T-cell (primary cell): ENCODE measurements around the gene SNAPIN. TPM values are rescaled to one million over a fixed set of nuclear protein-coding genes. Genes with fewer than 3 reads are reported as not detected.

ENCODE experiments used
- ATAC-seq, 4 experiments: fragments of 200-7000 bp in 3 of 4; fragments of 150-1000 bp in 1 of 4; cut with Tn5 transposase; replicated peaks in 1 of 4; 1 replicate in 3 of 4; 2 replicates in 1 of 4; pipeline ENCODE4 v1.10.0; 2021; ENCODE audit warnings: moderate library complexity in 3 of 4, mild to moderate bottlenecking in 2 of 4, moderate number of reproducible peaks in 1 of 4
- CTCF ChIA-PET, 2 donors: fragments of 300-600 bp; sonication (Branson Sonifier 250); formaldehyde crosslinking; loops; one replicate each; lab custom pipeline; 2022; ENCODE audit warnings: antibody characterized with exemption in 2 of 2; lab: Charles Lee
- POLR2A ChIA-PET, 2 donors: fragments of 300-600 bp; sonication (Branson Sonifier 250); formaldehyde crosslinking; loops; one replicate each; lab custom pipeline; 2022; ENCODE audit warnings: antibody characterized with exemption in 2 of 2; lab: Charles Lee
- DNase-seq, 35 experiments: peaks; one replicate each; pipeline versions ENCODE4 v3.0.0 to v3.0.0-alpha.2; 2013 to 2023
- H3K27ac ChIP-seq: one replicate; pipeline ENCODE4 v1.5.1; 2013; ENCODE audit warnings: low read length
- H3K27me3 ChIP-seq, 2 experiments: replicated peaks in 1 of 2; 1 replicate in 1 of 2; 2 replicates in 1 of 2; pipeline versions ENCODE4 v1.6.1 to v1.7.0; 2013; ENCODE audit warnings: low read length in 1 of 2, mixed read lengths in 1 of 2; ENCODE audit not compliant: control insufficient read depth in 2 of 2, insufficient read depth in 2 of 2; ENCODE audit errors: extremely low read depth in 1 of 2
- H3K36me3 ChIP-seq, 2 donors: 1 replicate in 1 of 2; 2 replicates in 1 of 2; pipeline versions ENCODE4 v1.6.1 to v1.7.0; 2013; ENCODE audit warnings: low read length in 1 of 2; ENCODE audit not compliant: control insufficient read depth in 2 of 2, insufficient read depth in 1 of 2; ENCODE audit errors: extremely low read depth in 1 of 2
- H3K4me1 ChIP-seq, 2 experiments: 1 replicate in 1 of 2; 2 replicates in 1 of 2; pipeline versions ENCODE4 v1.6.1 to v1.7.0; 2013; ENCODE audit warnings: low read length in 2 of 2, mixed read lengths in 1 of 2; ENCODE audit not compliant: insufficient read depth in 2 of 2, control insufficient read depth in 1 of 2; ENCODE audit errors: extremely low read depth in 1 of 2
- H3K4me3 ChIP-seq, 2 donors: 1 replicate in 1 of 2; 2 replicates in 1 of 2; pipeline versions ENCODE4 v1.5.1 to v1.7.0; 2013; ENCODE audit warnings: mild to moderate bottlenecking in 2 of 2, low read length in 1 of 2, moderate library complexity in 1 of 2; ENCODE audit not compliant: control insufficient read depth in 1 of 2; ENCODE audit errors: extremely low read depth in 1 of 2
- H3K9me3 ChIP-seq: 2 replicates; pipeline ENCODE4 v1.7.0; 2013
- H3K27ac Mint-ChIP-seq, 2 donors: one replicate each; pipeline ENCODE4 v1.8.0; 2020 to 2021; ENCODE audit warnings: mild to moderate bottlenecking in 2 of 2, mixed read lengths in 2 of 2
- H3K27me3 Mint-ChIP-seq, 2 donors: one replicate each; pipeline ENCODE4 v1.8.0; 2021 to 2022; ENCODE audit warnings: mixed read lengths in 2 of 2
- H3K36me3 Mint-ChIP-seq: one replicate; pipeline ENCODE4 v1.8.0; 2021; ENCODE audit warnings: mixed read lengths
- H3K4me1 Mint-ChIP-seq, 3 donors: one replicate each; pipeline ENCODE4 v1.8.0; 2020 to 2022; ENCODE audit warnings: mixed read lengths in 3 of 3, mild to moderate bottlenecking in 1 of 3
- H3K4me3 Mint-ChIP-seq, 3 donors: one replicate each; pipeline ENCODE4 v1.8.0; 2020 to 2022; ENCODE audit warnings: mild to moderate bottlenecking in 3 of 3, mixed read lengths in 3 of 3, moderate library complexity in 3 of 3
- H3K9me3 Mint-ChIP-seq, 3 donors: one replicate each; pipeline ENCODE4 v1.8.0; 2020 to 2022; ENCODE audit warnings: mixed read lengths in 3 of 3
- WGBS: methylation state at CpG from one replicate; pipeline ENCODE4 v1.1.5; 2013; ENCODE audit warnings: missing lambda C conversion rate; ENCODE audit not compliant: insufficient coverage; 5-methylcytosine and 5-hydroxymethylcytosine counted together
- total RNA-seq, 35 experiments: library from RNA in 6 of 35; stranded (reverse) in 6 of 35; fragments of 120-200 nt in 1 of 35; gene quantifications; one replicate each; pipeline versions ENCODE4 v1.2.1 to v1.2.4 and lab custom pipeline; 2013 to 2026

The SNAPIN gene
- total RNA-seq (10 to 100 TPM; 16.1 to 29.8 (median 26.6) TPM), total RNA-seq (lab: John Stamatoyannopoulos, UW) (9.6 to 29.0 (median 16.5) reads per million in 29 experiments)
- total RNA-seq (2013) = 28.0 TPM

GRCh38 chr1:153658400-153659174 lies at the start of gene SNAPIN:
TSS of gene SNAPIN (plus strand) at chr1:153658703. CDS start at chr1:153658744, 41 bp downstream.
- H3K27ac Mint-ChIP-seq = peak within 1 kb of the TSS; percentile 93 to 94
- peaks cover 5 to 22% of the 10 kb centered on the region in 2 experiments for H3K4me1 ChIP-seq
- no peaks in the 10 kb centered on the region for H3K27me3 ChIP-seq
- H3K36me3 ChIP-seq = peaks cover 14 to 31% of the 10 kb centered on the region in 2 donors
- peak within 1 kb of the TSS; percentile 61 for H3K27ac ChIP-seq
- H3K4me3 Mint-ChIP-seq = peak within 1 kb of the TSS; percentile 92 to 94 (median 94)
- H3K4me3 ChIP-seq = peak within 1 kb of the TSS; percentile 79 to 80
- ATAC-seq (peak; percentile 95 to 99 (median 98)), DNase-seq (peak; percentile 73 to 93 (median 84))
- peaks cover 16 to 18% (median 17%) of the 10 kb centered on the region in 3 donors for H3K4me1 Mint-ChIP-seq
- no peaks in the 10 kb centered on the region for H3K27me3 Mint-ChIP-seq
- CTCF ChIA-PET = interaction anchor here in 1 of 2 donors (2.1 kb wide), 1 partner anchor 25 kb away, joined by 6 read pairs; the partner anchor contains the start of gene CHTOP
- peaks cover 15% of the 10 kb centered on the region for H3K36me3 Mint-ChIP-seq
- POLR2A ChIA-PET = interaction anchor here in 1 of 2 donors (0.5 to 2.1 kb wide), 2 partner anchors 24 to 69 kb away, joined by 4 to 9 read pairs; partner anchors contain the start of genes CHTOP and INTS3
- no peaks in the 10 kb centered on the region for H3K9me3 ChIP-seq
- no peaks in the 10 kb centered on the region for H3K9me3 Mint-ChIP-seq
- under 1% methylated on average over 49 of the region's 53 CpGs for WGBS

- H3K36me3 ChIP-seq = no peaks in the 10 kb centered on the region
- no peak overlapping the region for H3K4me3 ChIP-seq
- Mint-ChIP-seq H3K27ac (no peak overlapping the region), H3K36me3 (no peaks in the 10 kb centered on the region), H3K27me3 (no peaks in the 10 kb centered on the region), H3K4me1 (no peaks in the 10 kb centered on the region), H3K4me3 (no peak overlapping the region), H3K9me3 (no peaks in the 10 kb centered on the region)
- POLR2A ChIA-PET = no interaction called here
- no peaks in the 10 kb centered on the region for H3K9me3 ChIP-seq
- no peak overlapping the region for H3K27ac ChIP-seq
- no peaks in the 10 kb centered on the region for H3K4me1 ChIP-seq
- ATAC-seq (no peak), DNase-seq (no peak)
- CTCF ChIA-PET = no interaction called here
- 86% methylated on average over 15 of the region's 19 CpGs for WGBS
- no peaks in the 10 kb centered on the region for H3K27me3 ChIP-seq
Measured at GRCh38 chr1:153608742-153609584, 49.5 kb upstream of the SNAPIN start.

- Mint-ChIP-seq H3K27me3 (no peaks in the 10 kb centered on the region), H3K9me3 (no peaks in the 10 kb centered on the region), H3K27ac (no peak overlapping the region), H3K36me3 (no peaks in the 10 kb centered on the region), H3K4me3 (no peak overlapping the region), H3K4me1 (no peaks in the 10 kb centered on the region)
- Histone ChIP-seq H3K4me3 (no peak overlapping the region), H3K36me3 (no peaks in the 10 kb centered on the region), H3K27me3 (peaks cover 0 to 5% of the 10 kb centered on the region in 2 experiments), H3K27ac (no peak overlapping the region), H3K9me3 (no peaks in the 10 kb centered on the region), H3K4me1 (no peaks in the 10 kb centered on the region)
- DNase-seq (no peak), ATAC-seq (no peak)
- ChIA-PET CTCF (no interaction called here), POLR2A (no interaction called here)
- WGBS = 91% methylated on average over 3 of the region's 6 CpGs
Measured at GRCh38 chr1:153609585-153609907, 49.0 kb upstream of the SNAPIN start.

GRCh38 chr1:153610334-153610733 lies 48.2 kb upstream of the SNAPIN start:
- ATAC-seq (no peak), DNase-seq (no peak)
- Histone ChIP-seq H3K27me3 (peaks cover 0 to 12% of the 10 kb centered on the region in 2 experiments), H3K36me3 (no peaks in the 10 kb centered on the region), H3K27ac (no peak overlapping the region), H3K9me3 (no peaks in the 10 kb centered on the region), H3K4me3 (no peak overlapping the region), H3K4me1 (no peaks in the 10 kb centered on the region)
- no peaks in the 10 kb centered on the region for H3K9me3 Mint-ChIP-seq
- no peak overlapping the region for H3K4me3 Mint-ChIP-seq
- CTCF ChIA-PET = interaction anchor here in 1 of 2 donors (0.6 kb wide), 1 partner anchor 71 kb away, joined by 3 read pairs; no protein-coding TSS in a partner anchor
- POLR2A ChIA-PET = no interaction called here
- H3K27me3 Mint-ChIP-seq = no peaks in the 10 kb centered on the region
- no peaks in the 10 kb centered on the region for H3K4me1 Mint-ChIP-seq
- no peak overlapping the region for H3K27ac Mint-ChIP-seq
- 80% methylated on average over 1 of the region's 4 CpGs for WGBS
- H3K36me3 Mint-ChIP-seq = no peaks in the 10 kb centered on the region

- H3K27me3 Mint-ChIP-seq = no peaks in the 10 kb centered on the region
- no peaks in the 10 kb centered on the region for H3K36me3 ChIP-seq
- CTCF ChIA-PET = interaction anchor here (0.6 to 0.7 kb wide), 2 partner anchors 72 to 1721 kb away, joined by 3 to 6 read pairs; no protein-coding TSS in a partner anchor
Measured at GRCh38 chr1:153610811-153611301, 47.6 kb upstream of the SNAPIN start.

GRCh38 chr1:153611356-153611755 lies 47.1 kb upstream of the SNAPIN start:
- Mint-ChIP-seq H3K36me3 (no peaks in the 10 kb centered on the region), H3K27ac (no peak overlapping the region), H3K9me3 (no peaks in the 10 kb centered on the region), H3K27me3 (no peaks in the 10 kb centered on the region), H3K4me1 (no peaks in the 10 kb centered on the region), H3K4me3 (no peak overlapping the region)
- no peaks in the 10 kb centered on the region for H3K9me3 ChIP-seq
- ATAC-seq (no peak), DNase-seq (no peak)
- WGBS = 100% methylated on average over 1 of the region's 1 CpG
- no peak overlapping the region for H3K27ac ChIP-seq
- POLR2A ChIA-PET = no interaction called here
- H3K36me3 ChIP-seq = no peaks in the 10 kb centered on the region
- CTCF ChIA-PET = interaction anchor here in 1 of 2 donors (0.7 kb wide), 1 partner anchor 1721 kb away, joined by 6 read pairs; no protein-coding TSS in a partner anchor
- no peak overlapping the region for H3K4me3 ChIP-seq
- H3K4me1 ChIP-seq = no peaks in the 10 kb centered on the region
- H3K27me3 ChIP-seq = peaks cover 0 to 20% of the 10 kb centered on the region in 2 experiments

More at GRCh38 chr1:153610811-153611301, 47.6 kb upstream of the SNAPIN start:
- WGBS = 100% methylated on average over 2 of the region's 7 CpGs
- peaks cover 0 to 16% of the 10 kb centered on the region in 2 experiments for H3K27me3 ChIP-seq
- no peaks in the 10 kb centered on the region for H3K36me3 Mint-ChIP-seq
- no peak overlapping the region for H3K27ac Mint-ChIP-seq
- no peaks in the 10 kb centered on the region for H3K9me3 ChIP-seq
- no peaks in the 10 kb centered on the region for H3K9me3 Mint-ChIP-seq
- no peak for DNase-seq
- H3K4me3 ChIP-seq = no peak overlapping the region
- no peak for ATAC-seq
- POLR2A ChIA-PET = no interaction called here
- no peaks in the 10 kb centered on the region for H3K4me1 ChIP-seq
- no peaks in the 10 kb centered on the region for H3K4me1 Mint-ChIP-seq
- H3K4me3 Mint-ChIP-seq = no peak overlapping the region
- no peak overlapping the region for H3K27ac ChIP-seq
